KOPT-K1 (cell line): ENCODE measurements around the gene SIRPD.

Experiments used
- H3K27ac ChIP-seq: fragments of 200-600 bp; sonication (generic); 2 replicates; pipeline ENCODE4 v1.5.1; 2016; ENCODE audit warnings: antibody characterized with exemption, mild to moderate bottlenecking, low read depth, low read length; ENCODE audit not compliant: poor library complexity, severe bottlenecking
- H3K36me3 ChIP-seq: fragments of 200-600 bp; sonication (generic); 2 replicates; pipeline ENCODE4 v1.5.1; 2017; ENCODE audit warnings: antibody characterized with exemption, mild to moderate bottlenecking, low read length, moderate library complexity; ENCODE audit not compliant: insufficient read depth
- H3K9me3 ChIP-seq: fragments of 200-600 bp; sonication (generic); 2 replicates; pipeline ENCODE4 v1.5.1; 2017; ENCODE audit warnings: antibody characterized with exemption, low read length, mild to moderate bottlenecking; ENCODE audit not compliant: insufficient read depth, poor library complexity, severe bottlenecking

SIRPD gene

DNA sequence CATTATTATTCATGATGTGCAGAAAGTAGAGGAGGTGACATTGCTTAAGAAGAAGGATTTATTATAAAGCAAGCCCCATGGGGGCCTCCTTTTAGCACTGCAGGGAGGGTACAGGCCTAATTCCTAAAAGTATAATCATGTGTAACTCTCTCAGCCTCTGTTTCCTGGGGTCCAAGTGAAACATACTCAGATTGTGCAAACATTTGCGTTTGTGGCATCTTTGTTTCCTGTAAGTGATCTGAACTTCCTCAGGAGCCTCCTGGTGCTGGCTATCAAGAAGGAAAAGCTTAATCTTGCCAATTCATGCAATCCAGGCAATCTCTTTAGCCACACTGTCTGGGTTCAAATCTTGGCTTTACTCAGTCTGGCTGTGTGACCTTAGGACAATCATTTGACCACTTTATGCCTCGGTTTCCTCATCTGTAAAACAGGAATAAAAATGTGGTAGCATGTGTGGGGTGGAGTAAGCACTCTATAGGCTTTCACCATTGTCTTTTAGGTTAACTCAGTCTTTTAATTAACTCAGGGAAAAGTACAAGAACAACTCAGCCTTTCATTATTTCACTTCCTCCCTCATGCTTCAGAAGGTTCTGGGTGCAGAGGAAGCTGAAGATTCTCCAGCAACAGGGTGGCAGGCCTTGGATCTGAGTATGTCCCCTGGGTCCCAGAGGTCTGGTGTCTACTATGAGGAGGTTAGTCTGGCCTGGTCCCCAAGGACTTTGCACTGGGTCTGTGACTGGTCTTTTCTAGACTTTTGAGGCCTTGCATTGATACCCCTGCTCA is 65.5 kb downstream of the SIRPD start:
- H3K9me3 ChIP-seq = no peaks in the 10 kb centered on the region
- no peak overlapping the region for H3K27ac ChIP-seq
- no peaks in the 10 kb centered on the region for H3K36me3 ChIP-seq

DNA sequence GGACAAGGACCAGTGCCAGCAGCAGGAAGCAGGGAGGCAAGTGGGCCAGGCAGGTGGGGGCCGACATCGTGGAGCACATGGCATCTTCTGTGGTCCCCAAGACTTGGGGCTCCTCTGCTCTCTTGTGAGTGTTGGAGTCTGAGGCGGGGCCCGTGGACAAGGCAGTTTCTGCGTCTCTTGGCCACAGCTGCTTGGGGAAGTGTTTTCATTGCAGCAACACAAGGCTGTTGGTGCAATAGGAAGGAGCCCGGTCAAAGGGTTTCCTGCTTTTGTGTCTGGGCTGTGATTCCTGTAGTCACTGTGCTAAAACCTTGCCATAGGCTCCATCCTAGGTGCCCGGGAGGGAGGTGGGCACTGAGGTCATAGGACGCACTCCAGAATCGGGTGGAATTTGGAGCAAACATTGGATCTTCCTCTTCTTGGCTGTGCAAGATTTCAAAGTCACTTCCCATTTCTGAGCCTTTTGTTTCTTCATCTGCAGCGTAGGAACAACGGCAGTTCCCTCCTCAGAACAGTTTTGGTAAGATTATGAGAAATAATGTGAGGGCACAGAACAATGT is 66.1 kb downstream of the SIRPD start, which contains the start of gene SIRPB2:
Gene SIRPB2 (minus strand): TSS at position 140 of the 560 bp plus-strand sequence. CDS start 61 bp downstream, at position 79.
- Histone ChIP-seq H3K9me3 (no peaks in the 10 kb centered on the region), H3K36me3 (no peaks in the 10 kb centered on the region), H3K27ac (no peak within 1 kb of the TSS)

DNA sequence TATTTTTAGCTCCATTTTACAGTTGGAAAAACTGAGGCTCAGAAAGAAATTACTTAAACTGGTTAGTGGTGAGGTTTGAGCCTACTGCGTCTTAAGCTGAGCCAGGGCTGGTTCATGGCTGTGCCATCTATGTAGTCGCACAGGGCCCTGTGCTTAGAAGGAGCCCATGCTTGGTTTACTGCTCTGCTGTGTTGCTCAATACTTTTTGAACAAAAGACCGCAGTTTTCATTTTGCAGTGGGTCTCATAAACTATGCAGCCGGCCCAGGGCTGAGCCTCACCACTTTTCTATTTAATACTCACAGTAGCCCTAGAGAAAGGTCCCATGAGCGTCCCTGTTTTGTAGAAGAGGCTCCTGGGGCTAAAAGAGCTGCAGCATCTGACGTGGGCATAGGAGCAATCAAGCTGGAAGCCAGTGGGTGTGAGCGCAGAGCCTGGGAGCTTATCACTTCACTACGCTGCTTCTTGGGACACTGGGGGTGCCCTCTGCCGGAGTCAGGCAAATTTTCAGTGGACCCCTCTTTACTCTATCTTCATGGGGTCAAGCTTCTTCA is 66.8 kb downstream of the SIRPD start:
- Histone ChIP-seq H3K27ac (no peak overlapping the region), H3K36me3 (no peaks in the 10 kb centered on the region), H3K9me3 (no peaks in the 10 kb centered on the region)

DNA sequence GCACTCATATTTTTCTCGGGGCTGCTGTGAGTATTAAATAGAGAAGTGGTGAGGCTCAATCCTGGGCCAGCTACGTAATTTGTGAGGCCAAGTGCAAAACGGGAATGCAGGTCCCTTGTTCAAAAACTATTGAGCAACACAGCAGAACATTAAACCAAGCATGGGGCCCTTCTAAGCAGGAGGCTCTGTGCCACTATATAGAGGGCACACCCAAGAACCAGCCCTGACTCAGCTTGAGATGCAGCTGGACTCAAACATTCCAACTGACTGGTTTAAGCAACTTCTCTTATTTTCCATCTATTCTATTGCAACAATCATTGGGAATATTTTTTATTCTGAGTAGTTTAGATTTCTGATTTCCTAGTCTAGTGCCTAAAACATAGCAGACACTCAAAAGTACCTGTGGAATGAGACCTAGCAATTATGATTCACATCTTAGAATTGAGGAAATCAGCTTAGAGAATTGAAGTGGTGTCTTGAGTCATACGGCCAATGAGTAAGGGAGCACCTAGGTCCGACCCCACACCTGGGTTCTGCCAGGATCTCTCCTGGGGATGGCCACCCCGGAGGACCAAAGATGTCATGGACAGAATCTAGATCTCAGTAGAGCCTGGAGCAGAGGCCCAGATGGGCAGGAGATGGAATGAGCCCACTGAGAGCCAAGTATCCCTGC is 67.6 kb downstream of the SIRPD start:
- Histone ChIP-seq H3K36me3 (no peaks in the 10 kb centered on the region), H3K9me3 (no peaks in the 10 kb centered on the region), H3K27ac (no peak overlapping the region)

DNA sequence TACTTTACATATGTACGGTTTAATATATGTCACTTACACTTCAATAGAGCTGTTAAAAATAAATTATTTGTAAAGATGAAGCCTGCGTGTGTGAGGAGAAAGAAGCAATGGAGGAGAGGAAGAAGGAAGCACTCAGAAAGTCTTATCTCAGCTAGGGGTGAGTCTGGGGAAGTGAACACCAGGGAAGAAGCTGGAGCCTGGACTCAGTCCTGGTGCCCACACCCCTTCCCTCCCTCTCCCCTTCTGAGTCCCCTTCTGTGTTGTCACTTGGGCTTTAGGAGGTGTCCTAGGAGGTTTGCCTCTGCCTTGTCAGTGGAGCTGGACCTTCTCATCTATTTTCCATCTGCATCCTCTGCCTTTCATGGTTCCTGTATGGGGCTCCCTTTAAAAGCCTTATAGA is 68.2 kb downstream of the SIRPD start:
- Histone ChIP-seq H3K9me3 (no peaks in the 10 kb centered on the region), H3K27ac (no peak overlapping the region), H3K36me3 (no peaks in the 10 kb centered on the region)

DNA sequence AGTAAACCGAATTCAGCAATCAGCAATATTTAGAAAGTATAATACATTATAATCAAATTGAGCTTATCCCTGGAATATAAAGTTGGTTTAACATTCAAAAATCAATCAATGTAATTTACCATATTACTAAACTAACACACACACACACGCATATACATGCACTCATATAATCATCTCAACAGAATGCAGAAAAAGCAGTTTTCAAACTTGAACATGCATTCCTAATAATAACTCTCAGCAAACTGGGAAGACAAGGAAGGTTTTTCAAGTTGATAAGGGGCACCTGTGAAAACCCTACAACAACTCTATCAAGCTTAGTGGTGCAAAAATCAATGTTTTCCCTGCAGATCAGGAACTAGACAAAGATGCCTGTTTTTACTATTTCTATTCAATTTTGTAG is 70.9 kb downstream of the SIRPD start:
- no peak overlapping the region for H3K27ac ChIP-seq
- no peaks in the 10 kb centered on the region for H3K9me3 ChIP-seq
- H3K36me3 ChIP-seq = no peaks in the 10 kb centered on the region

DNA sequence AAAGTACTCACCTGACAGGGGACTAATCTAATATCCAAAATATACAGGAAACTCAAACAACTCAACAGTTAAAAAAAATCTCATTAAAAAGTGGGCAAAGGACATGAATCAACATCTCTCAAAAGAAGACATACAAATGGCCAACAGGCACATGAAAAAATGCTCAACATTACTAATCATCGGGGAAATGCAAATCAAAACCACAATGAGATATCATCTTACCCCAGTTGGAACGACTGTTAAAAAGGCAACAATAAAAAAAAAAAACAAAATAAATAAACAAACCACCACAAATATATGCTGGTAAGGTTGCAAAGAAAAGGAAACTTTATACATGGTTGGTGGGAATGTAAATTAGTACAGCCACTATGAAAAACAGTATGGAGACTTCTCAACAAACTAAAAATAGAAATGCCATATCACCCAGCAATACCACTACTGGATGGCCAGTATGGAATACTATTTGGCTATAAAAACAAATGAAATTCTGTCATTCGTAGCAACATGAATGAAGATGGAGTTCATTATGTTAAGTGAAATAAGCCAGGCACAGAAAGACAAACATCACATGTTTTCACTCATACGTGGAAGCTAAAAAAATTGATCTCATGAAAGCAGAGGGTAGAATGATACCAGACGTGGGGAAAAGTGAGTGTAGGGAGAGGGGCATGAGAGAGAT is 72.9 kb downstream of the SIRPD start:
- Histone ChIP-seq H3K9me3 (no peaks in the 10 kb centered on the region), H3K36me3 (no peaks in the 10 kb centered on the region), H3K27ac (no peak overlapping the region)
